ENCODE data around the gene CRY1. TPM values are rescaled to one million over a fixed set of nuclear protein-coding genes. Genes with fewer than 3 reads are reported as not detected.
A peak's percentile ranks its signal among the peaks of the same experiment; 100 is the strongest.

The CRY1 gene
- total RNA-seq, 1 donor from 2014 or later: 16.9 TPM

DNA sequence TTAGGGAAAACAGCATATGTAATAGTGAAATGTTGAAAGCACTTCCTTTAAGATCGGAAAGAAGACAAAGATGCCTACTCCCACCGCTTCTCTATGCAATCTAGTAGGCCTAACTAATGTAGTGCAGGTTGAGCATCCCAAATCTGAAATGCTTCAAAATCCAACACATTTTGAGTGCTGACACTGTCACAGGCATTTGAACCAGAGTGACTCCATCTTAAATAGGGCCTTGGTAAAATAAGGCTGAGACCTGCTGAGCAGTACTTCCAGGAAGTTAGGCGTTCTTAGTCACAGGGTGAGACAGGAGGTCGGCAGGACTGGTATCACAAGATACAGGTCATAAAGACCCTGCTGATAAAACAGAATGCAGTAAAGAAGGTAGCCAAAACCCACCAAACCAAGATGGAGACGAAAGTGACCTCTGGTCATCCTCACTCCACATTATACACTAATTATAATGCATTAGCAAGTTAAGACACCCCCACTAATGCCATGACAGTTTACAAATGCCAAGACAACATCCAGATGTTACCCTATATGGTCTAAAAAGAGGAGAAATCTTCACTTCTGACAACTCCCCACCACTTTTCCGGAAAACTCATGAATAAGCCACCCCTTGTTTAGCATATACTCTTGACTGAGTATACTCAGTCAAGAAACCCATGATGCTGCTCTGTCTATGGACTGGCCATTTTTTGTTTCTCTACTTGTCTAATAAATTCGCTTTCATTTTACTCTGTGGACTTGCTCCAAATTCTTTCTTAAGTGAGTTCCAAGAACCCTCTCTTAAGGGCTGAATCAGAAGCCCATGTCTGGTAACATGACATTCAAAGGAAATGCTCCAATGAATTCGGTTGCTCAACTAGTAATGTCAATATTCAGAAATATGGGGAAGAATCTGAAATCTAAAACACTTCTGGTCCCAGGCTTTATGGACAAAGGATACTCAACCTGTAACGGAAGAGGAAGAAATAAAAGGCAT lies 59.3 kb downstream of the CRY1 start:
- ATAC-seq: peak; percentile 48
- intact Hi-C loops (cut with DNase I): no loop called here

DNA sequence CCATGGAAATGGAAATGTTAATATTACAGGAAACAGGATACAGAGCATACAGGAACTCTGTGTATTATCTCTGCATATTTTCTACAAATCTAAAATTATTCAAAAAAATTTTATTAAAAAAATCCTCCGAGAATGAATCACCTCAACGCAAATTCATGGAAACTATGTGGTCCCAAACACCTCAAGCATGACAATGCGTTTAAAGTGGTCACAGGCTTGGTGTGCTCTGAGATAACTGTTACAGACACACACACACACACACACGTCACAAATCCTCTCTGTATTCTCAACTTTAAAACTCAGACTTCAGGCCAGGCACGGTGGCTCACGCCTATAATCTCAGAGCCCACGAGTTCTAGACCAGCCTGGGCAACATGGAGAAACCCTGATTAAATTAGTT lies 61.1 kb downstream of the CRY1 start:
- intact Hi-C loops (cut with DNase I): no loop called here
- no peak for ATAC-seq
- Histone ChIP-seq H3K9me3 (no peaks in the 10 kb centered on the region), H3K27ac (no peak overlapping the region), H3K4me3 (no peak overlapping the region), H3K36me3 (no peaks in the 10 kb centered on the region), H3K27me3 (no peaks in the 10 kb centered on the region), H3K4me1 (peaks cover 15% of the 10 kb centered on the region)
- TF ChIP-seq, protein P1, sequence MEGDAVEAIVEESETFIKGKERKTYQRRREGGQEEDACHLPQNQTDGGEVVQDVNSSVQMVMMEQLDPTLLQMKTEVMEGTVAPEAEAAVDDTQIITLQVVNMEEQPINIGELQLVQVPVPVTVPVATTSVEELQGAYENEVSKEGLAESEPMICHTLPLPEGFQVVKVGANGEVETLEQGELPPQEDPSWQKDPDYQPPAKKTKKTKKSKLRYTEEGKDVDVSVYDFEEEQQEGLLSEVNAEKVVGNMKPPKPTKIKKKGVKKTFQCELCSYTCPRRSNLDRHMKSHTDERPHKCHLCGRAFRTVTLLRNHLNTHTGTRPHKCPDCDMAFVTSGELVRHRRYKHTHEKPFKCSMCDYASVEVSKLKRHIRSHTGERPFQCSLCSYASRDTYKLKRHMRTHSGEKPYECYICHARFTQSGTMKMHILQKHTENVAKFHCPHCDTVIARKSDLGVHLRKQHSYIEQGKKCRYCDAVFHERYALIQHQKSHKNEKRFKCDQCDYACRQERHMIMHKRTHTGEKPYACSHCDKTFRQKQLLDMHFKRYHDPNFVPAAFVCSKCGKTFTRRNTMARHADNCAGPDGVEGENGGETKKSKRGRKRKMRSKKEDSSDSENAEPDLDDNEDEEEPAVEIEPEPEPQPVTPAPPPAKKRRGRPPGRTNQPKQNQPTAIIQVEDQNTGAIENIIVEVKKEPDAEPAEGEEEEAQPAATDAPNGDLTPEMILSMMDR (IDR thresholded peaks at IDR 0.05): no peak
- DNase-seq: no peak

More for the DNA sequence above, 59.3 kb downstream of the CRY1 start:
- no peaks in the 10 kb centered on the region for H3K27me3 ChIP-seq
- TF ChIP-seq, protein P1 (IDR thresholded peaks at IDR 0.05): no peak
- no peaks in the 10 kb centered on the region for H3K36me3 ChIP-seq
- no peak for DNase-seq
- H3K27ac ChIP-seq: no peak overlapping the region
- no peaks in the 10 kb centered on the region for H3K9me3 ChIP-seq
- H3K4me1 ChIP-seq: peaks cover 8% of the 10 kb centered on the region
- no peak overlapping the region for H3K4me3 ChIP-seq

DNA sequence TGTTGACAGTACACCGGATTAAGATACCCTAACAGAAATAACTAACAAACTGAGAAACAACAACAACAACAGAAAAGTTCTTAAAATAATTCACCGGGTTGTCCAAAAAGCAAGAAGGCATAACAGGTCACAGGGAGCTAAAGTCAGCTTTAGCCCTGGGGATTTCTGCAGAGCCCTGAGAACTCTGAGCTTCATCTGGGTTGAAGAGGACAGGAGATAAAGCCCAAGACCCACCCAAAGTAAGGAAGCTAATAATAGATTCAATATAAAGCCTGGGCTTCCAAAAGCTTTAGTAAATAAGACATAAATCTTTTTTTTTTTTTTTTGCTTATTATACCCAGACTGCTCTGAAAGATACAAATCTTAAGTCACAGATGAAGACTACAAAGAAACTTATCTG lies 62.3 kb downstream of the CRY1 start:
- H3K9me3 ChIP-seq: no peaks in the 10 kb centered on the region
- H3K4me1 ChIP-seq: peaks cover 24% of the 10 kb centered on the region

DNA sequence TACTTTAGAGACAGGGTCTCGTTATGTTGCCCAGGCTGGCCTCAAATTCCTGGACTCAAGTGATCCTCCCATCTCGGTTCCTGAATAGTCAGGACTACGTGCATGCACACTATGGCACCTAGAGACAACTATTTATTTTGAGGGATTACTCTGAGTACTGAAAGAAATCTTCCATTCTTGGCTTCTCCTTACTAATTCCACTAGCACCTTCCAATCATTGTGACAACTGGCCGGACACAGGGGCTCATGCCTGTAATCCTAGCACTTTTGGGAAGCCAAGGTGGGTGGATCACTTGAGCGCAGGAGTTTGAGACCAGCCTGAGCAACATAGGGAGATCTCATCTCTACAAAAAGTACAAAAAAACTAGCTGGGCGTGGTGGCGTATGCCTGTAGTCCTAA lies 64.3 kb downstream of the CRY1 start:
- no peaks in the 10 kb centered on the region for H3K27me3 ChIP-seq
- no peak for DNase-seq
- no peak overlapping the region for H3K4me3 ChIP-seq
- peaks cover 16% of the 10 kb centered on the region for H3K4me1 ChIP-seq
- intact Hi-C loops (cut with DNase I): no loop called here
- no peak for ATAC-seq
- no peak overlapping the region for H3K27ac ChIP-seq
- no peaks in the 10 kb centered on the region for H3K36me3 ChIP-seq
- TF ChIP-seq, protein P1 (IDR thresholded peaks at IDR 0.05): no peak
- no peaks in the 10 kb centered on the region for H3K9me3 ChIP-seq

More for the DNA sequence above, 62.3 kb downstream of the CRY1 start:
- ATAC-seq (no peak), DNase-seq (no peak)
- intact Hi-C loops (cut with DNase I): no loop called here
- TF ChIP-seq, protein P1 (IDR thresholded peaks at IDR 0.05): no peak
- no peaks in the 10 kb centered on the region for H3K27me3 ChIP-seq
- H3K4me3 ChIP-seq: no peak overlapping the region
- H3K36me3 ChIP-seq: no peaks in the 10 kb centered on the region
- H3K27ac ChIP-seq: no peak overlapping the region

DNA sequence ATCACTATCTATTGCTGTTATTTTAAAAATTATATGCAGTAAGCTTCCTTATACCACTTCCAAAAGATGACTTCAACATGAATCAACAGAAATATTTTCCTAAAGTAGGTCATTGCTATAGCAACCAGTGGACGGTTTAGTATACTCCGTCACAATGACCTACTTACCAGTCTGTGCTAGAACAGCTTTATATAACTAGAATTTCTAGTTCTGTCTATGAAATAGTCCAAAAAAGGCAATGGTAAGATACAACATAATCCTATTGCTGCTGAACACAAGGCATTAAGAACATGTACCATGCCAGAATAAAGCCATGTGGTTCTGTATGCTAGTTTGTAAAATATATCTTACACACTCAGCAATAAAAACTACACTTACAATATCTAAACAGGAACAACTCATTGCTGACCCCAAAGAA lies 65.7 kb downstream of the CRY1 start:
- peaks cover 16% of the 10 kb centered on the region for H3K4me1 ChIP-seq
- TF ChIP-seq, protein P1 (IDR thresholded peaks at IDR 0.05): no peak
- H3K4me3 ChIP-seq: no peak overlapping the region
- H3K36me3 ChIP-seq: no peaks in the 10 kb centered on the region
- peak overlapping the region; percentile 74 for H3K27ac ChIP-seq
- no peaks in the 10 kb centered on the region for H3K9me3 ChIP-seq
- no peaks in the 10 kb centered on the region for H3K27me3 ChIP-seq
- ATAC-seq (peak; percentile 93), DNase-seq (no peak)
- intact Hi-C loops (cut with DNase I): no loop called here
